H1 (cell line): ENCODE data around the gene SMIM38. TPM values are rescaled to one million over a fixed set of nuclear protein-coding genes. Genes with fewer than 3 reads are reported as not detected.

ENCODE experiments used
- CTCF ChIA-PET: fragments of 300-600 bp; sonication (Branson Sonifier 250); formaldehyde crosslinking; loops from one replicate; lab custom pipeline; 2021; ENCODE audit not compliant: partially characterized antibody; lab: Charles Lee
- POLR2A ChIA-PET: fragments of 300-600 bp; sonication (Branson Sonifier 250); formaldehyde crosslinking; loops from one replicate; lab custom pipeline; 2021; ENCODE audit warnings: inconsistent platforms; ENCODE audit not compliant: partially characterized antibody; lab: Charles Lee
- DNase-seq, 2 experiments: peaks; one replicate each; pipeline versions ENCODE4 v3.0.0 to v3.0.0-alpha.2; 2010 to 2022; ENCODE audit warnings: low spot score in 2 of 2, low read depth in 1 of 2, mixed read lengths in 1 of 2
- FAIRE-seq: peaks from 2 replicates; lab custom pipeline; 2011; peaks lifted over from hg19 to GRCh38; lab: Jason Lieb, UNC
- H2AFZ ChIP-seq: 2 replicates; pipeline ENCODE4 v1.8.1; 2012; ENCODE audit warnings: low read length, inconsistent platforms
- H2AK5ac ChIP-seq: 2 replicates; pipeline ENCODE4 v1.6.1; 2013; ENCODE audit warnings: low read depth, low read length
- H2BK120ac ChIP-seq: replicated peaks from 2 replicates; pipeline ENCODE3; 2013; ENCODE audit warnings: low read depth, low read length, inconsistent platforms
- H2BK12ac ChIP-seq: 2 replicates; pipeline ENCODE4 v1.6.1; 2013; ENCODE audit warnings: low read depth, low read length
- H2BK15ac ChIP-seq: 2 replicates; pipeline ENCODE4 v1.6.1; 2013; ENCODE audit warnings: low read length
- H2BK20ac ChIP-seq: 2 replicates; pipeline ENCODE4 v1.6.1; 2013; ENCODE audit warnings: low read length
- H2BK5ac ChIP-seq: 2 replicates; pipeline ENCODE4 v1.6.1; 2013; ENCODE audit warnings: low read depth, low read length
- H3K14ac ChIP-seq: 2 replicates; pipeline ENCODE4 v1.6.1; 2013; ENCODE audit warnings: inconsistent platforms; ENCODE audit not compliant: insufficient read length
- H3K18ac ChIP-seq: 2 replicates; pipeline ENCODE4 v1.6.1; 2013; ENCODE audit warnings: low read length; ENCODE audit errors: extremely low read depth
- H3K23ac ChIP-seq: 2 replicates; pipeline ENCODE4 v1.6.1; 2013; ENCODE audit warnings: inconsistent platforms; ENCODE audit not compliant: insufficient read length
- H3K23me2 ChIP-seq: 2 replicates; pipeline ENCODE4 v1.6.1; 2013; ENCODE audit warnings: low read depth, low read length
- H3K27ac ChIP-seq: 2 replicates; pipeline ENCODE4 v1.6.1; 2011; ENCODE audit warnings: low read depth, low read length, inconsistent platforms
- H3K27me3 ChIP-seq, 4 experiments: replicated peaks in 1 of 4; 1 replicate in 1 of 4; 2 replicates in 3 of 4; pipeline versions ENCODE4 v1.6.1 to v1.8.1; 2011 to 2013; ENCODE audit warnings: low read length in 3 of 4, mild to moderate bottlenecking in 3 of 4, inconsistent platforms in 2 of 4, mixed read lengths in 2 of 4, moderate library complexity in 1 of 4; ENCODE audit not compliant: control insufficient read depth in 3 of 4, insufficient read depth in 3 of 4; ENCODE audit errors: extremely low read depth in 1 of 4
- H3K36me3 ChIP-seq, 4 experiments: 2 replicates each; pipeline versions ENCODE4 v1.6.1 to v1.8.1; 2011 to 2013; ENCODE audit warnings: mild to moderate bottlenecking in 4 of 4, low read length in 3 of 4, moderate library complexity in 2 of 4, control low read depth in 1 of 4, inconsistent platforms in 1 of 4; ENCODE audit not compliant: insufficient read depth in 4 of 4, control insufficient read depth in 2 of 4
- H3K4ac ChIP-seq: replicated peaks from 2 replicates; pipeline ENCODE3; 2013; ENCODE audit warnings: low read length, low read depth, mixed read lengths, inconsistent platforms; ENCODE audit not compliant: insufficient read length
- H3K4me1 ChIP-seq, 4 experiments: replicated peaks in 1 of 4; 1 replicate in 1 of 4; 2 replicates in 3 of 4; pipeline versions ENCODE4 v1.6.1 to v1.8.1; 2011 to 2013; ENCODE audit warnings: low read length in 3 of 4, inconsistent platforms in 2 of 4, mixed read lengths in 1 of 4; ENCODE audit not compliant: insufficient read depth in 4 of 4, control insufficient read depth in 3 of 4
- H3K4me2 ChIP-seq, 2 experiments: 2 replicates each; pipeline versions ENCODE4 v1.6.1 to v1.8.1; 2011 to 2013; ENCODE audit warnings: low read depth in 2 of 2, low read length in 2 of 2, control low read depth in 1 of 2, inconsistent platforms in 1 of 2, mild to moderate bottlenecking in 1 of 2; ENCODE audit not compliant: insufficient read depth in 1 of 2
- H3K4me3 ChIP-seq, 4 experiments: fragments of 200-600, 300-600 bp in 1 of 4; sonication (generic), shearing (Covaris generic), sonication (Bioruptor Twin) in 1 of 4; 2 replicates each; pipeline versions ENCODE4 v1.5.1 to v1.8.1; 2011 to 2016; ENCODE audit warnings: low read length in 4 of 4, low read depth in 3 of 4, control low read depth in 2 of 4, inconsistent platforms in 2 of 4, mild to moderate bottlenecking in 2 of 4, mixed read lengths in 1 of 4, moderate library complexity in 1 of 4; ENCODE audit not compliant: insufficient read depth in 2 of 4; ENCODE audit errors: extremely low read depth in 1 of 4
- H3K56ac ChIP-seq: replicated peaks from 2 replicates; pipeline ENCODE3; 2013; ENCODE audit warnings: low read depth, mild to moderate bottlenecking, mixed read lengths, low read length, inconsistent platforms; ENCODE audit not compliant: insufficient read length
- H3K79me1 ChIP-seq: 2 replicates; pipeline ENCODE4 v1.6.1; 2013; ENCODE audit warnings: low read depth, low read length, control low read depth
- H3K79me2 ChIP-seq, 2 experiments: 2 replicates each; pipeline versions ENCODE4 v1.6.1 to v1.8.1; 2012 to 2013; ENCODE audit warnings: low read length in 2 of 2, mild to moderate bottlenecking in 2 of 2, inconsistent platforms in 1 of 2; ENCODE audit not compliant: insufficient read depth in 2 of 2, control insufficient read depth in 1 of 2
- H3K9ac ChIP-seq, 4 experiments: replicated peaks in 1 of 4; 1 replicate in 1 of 4; 2 replicates in 3 of 4; pipeline versions ENCODE4 v1.6.1 to v1.8.1; 2011 to 2013; ENCODE audit warnings: low read depth in 3 of 4, low read length in 3 of 4, control low read depth in 2 of 4, mild to moderate bottlenecking in 2 of 4, moderate library complexity in 2 of 4, inconsistent platforms in 1 of 4; ENCODE audit errors: extremely low read depth in 1 of 4
- H3K9me3 ChIP-seq, 2 experiments: 2 replicates each; pipeline versions ENCODE4 v1.6.1 to v1.8.1; 2012 to 2013; ENCODE audit warnings: mild to moderate bottlenecking in 2 of 2, moderate library complexity in 2 of 2, control low read depth in 1 of 2, inconsistent platforms in 1 of 2, low read depth in 1 of 2, low read length in 1 of 2, mixed read lengths in 1 of 2; ENCODE audit not compliant: insufficient read depth in 2 of 2
- H4K20me1 ChIP-seq, 2 experiments: replicated peaks in 1 of 2; 2 replicates each; pipeline versions ENCODE3 to v1.8.1; 2011 to 2013; ENCODE audit warnings: inconsistent platforms in 2 of 2, low read length in 2 of 2, mild to moderate bottlenecking in 1 of 2; ENCODE audit not compliant: insufficient read depth in 2 of 2, control insufficient read depth in 1 of 2
- H4K5ac ChIP-seq: 2 replicates; pipeline ENCODE4 v1.6.1; 2013; ENCODE audit warnings: low read length, low read depth, mixed read lengths, inconsistent platforms; ENCODE audit not compliant: insufficient read length
- H4K8ac ChIP-seq: 2 replicates; pipeline ENCODE4 v1.8.0; 2013; ENCODE audit warnings: mild to moderate bottlenecking, moderate library complexity, low read length, inconsistent platforms; ENCODE audit not compliant: insufficient read depth; ENCODE audit errors: extremely low read depth
- H4K91ac ChIP-seq: replicated peaks from 2 replicates; pipeline ENCODE3; 2013; ENCODE audit warnings: low read length, mixed read lengths, inconsistent platforms; ENCODE audit not compliant: insufficient read length
- EP300 ChIP-seq, 2 experiments: IDR thresholded peaks; 1 replicate in 1 of 2; 2 replicates in 1 of 2; pipeline ENCODE4 v1.6.1; 2011 to 2012; ENCODE audit warnings: low read depth in 2 of 2, low read length in 2 of 2, mild to moderate bottlenecking in 2 of 2, borderline replicate concordance in 1 of 2, inconsistent platforms in 1 of 2, moderate library complexity in 1 of 2
- GABPA ChIP-seq: IDR thresholded peaks from 2 replicates; pipeline ENCODE4 v1.6.1; 2011; ENCODE audit warnings: mild to moderate bottlenecking, low read length, moderate library complexity, borderline replicate concordance; ENCODE audit not compliant: insufficient read depth
- HDAC2 ChIP-seq, 2 experiments: fragments of 300-600 bp in 1 of 2; sonication (generic) in 1 of 2; IDR thresholded peaks; 2 replicates each; pipeline ENCODE4 v1.6.1; 2011 to 2012; ENCODE audit warnings: low read depth in 2 of 2, low read length in 2 of 2, mild to moderate bottlenecking in 2 of 2, moderate library complexity in 2 of 2, borderline replicate concordance in 1 of 2, inconsistent platforms in 1 of 2
- RNF2 ChIP-seq: fragments of 200-900, 300-1000 bp; sonication (generic); IDR thresholded peaks from 2 replicates; pipeline ENCODE4 v1.7.1; 2016; ENCODE audit warnings: borderline replicate concordance, low read depth, mild to moderate bottlenecking, antibody characterized with exemption, low read length; ENCODE audit not compliant: poor library complexity, severe bottlenecking; ENCODE audit errors: missing control alignments
- TAF7 ChIP-seq: optimal IDR thresholded peaks from 2 replicates; pipeline ENCODE3; 2011; ENCODE audit warnings: low read depth, mild to moderate bottlenecking, inconsistent platforms, low read length, moderate library complexity, borderline replicate concordance
- TBP ChIP-seq: IDR thresholded peaks from 2 replicates; pipeline ENCODE4 v1.6.1; 2011; ENCODE audit warnings: low read depth, low read length, improper control_type of control experiment
- TEAD4 ChIP-seq: IDR thresholded peaks from 2 replicates; pipeline ENCODE4 v1.6.1; 2012; ENCODE audit warnings: low read depth, low read length, inconsistent platforms, mixed read lengths
- WGBS, 2 experiments: shearing (Covaris generic) in 1 of 2; methylation state at CpG; one replicate each; pipeline versions ENCODE4 v1.1.6 to v1.1.7; 2013 to 2015; ENCODE audit warnings: low lambda C conversion rate in 2 of 2, mixed read lengths in 2 of 2, inconsistent platforms in 1 of 2, low coverage in 1 of 2, missing lambda C conversion rate in 1 of 2; ENCODE audit not compliant: insufficient replicate concordance in 2 of 2, insufficient coverage in 1 of 2, insufficient read length in 1 of 2; ENCODE audit errors: extremely low coverage in 1 of 2, missing lambda C conversion rate in 1 of 2; 5-methylcytosine and 5-hydroxymethylcytosine counted together
- polyA plus RNA-seq, 7 experiments: library from polyadenylated mRNA; depleted of rRNA in 3 of 7; stranded (reverse) in 5 of 7; unstranded in 2 of 7; fragments of >200 nt in 5 of 7; fragments of 200-250 nt in 2 of 7; gene quantifications; 1 replicate in 5 of 7; 2 replicates in 1 of 7; 4 replicates in 1 of 7; pipeline versions ENCODE4 v1.2.1 to v1.2.3, GENCODE V29; 2011 to 2013; ENCODE audit warnings: missing spikeins in 2 of 7, mixed read lengths in 2 of 7
- total RNA-seq: library from RNA; stranded (reverse); fragmentation: NEBNext Ultra II Directional; extraction: Animal tissue kit (Norgen Biotek cat#: 25700); gene quantifications from 2 replicates; pipeline ENCODE4 v1.2.1, GENCODE V29; 2021

The SMIM38 gene
- total and polyA plus RNA-seq, 2 of the 8 experiments (the other 6 are each of a cell fraction or from before 2014, with no cell fraction given): 0.17 to 0.20 TPM

DNA sequence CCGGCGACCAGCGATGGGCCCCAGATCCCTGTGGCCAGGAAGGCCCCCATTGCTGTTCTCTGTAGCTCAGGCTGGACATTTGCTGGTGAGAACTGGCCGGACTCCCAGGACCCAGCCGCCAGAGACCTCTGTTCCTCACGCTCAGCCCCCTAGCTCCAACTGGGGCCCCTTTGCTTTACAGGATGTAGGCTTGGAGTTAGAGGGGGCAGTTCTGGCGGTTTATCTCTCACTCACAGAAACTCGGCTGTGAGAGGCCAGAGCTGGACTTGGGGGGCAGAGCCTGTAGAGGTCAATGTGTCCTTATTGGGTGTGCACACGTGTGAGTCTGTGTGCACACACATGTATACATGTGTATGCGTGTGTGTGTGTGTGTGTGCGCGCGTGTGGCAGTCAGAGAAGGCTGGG is 502 bp downstream of the SMIM38 start:
- Histone ChIP-seq H4K91ac (no peak overlapping the region), H3K36me3 (no peaks in the 10 kb centered on the region), H2BK15ac (no peak overlapping the region; the same call in 1 of the 2 replicates), H3K79me2 (no peaks in the 10 kb centered on the region), H2BK12ac (no peak overlapping the region), H3K4ac (no peak overlapping the region), H3K9me3 (no peaks in the 10 kb centered on the region), H2AK5ac (no peak overlapping the region), H4K8ac (no peak overlapping the region; the same call in 1 of the 2 replicates), H3K56ac (no peak overlapping the region), H3K18ac (no peak overlapping the region), H2BK20ac (no peak overlapping the region), H2AFZ (no peak overlapping the region), H3K4me2 (no peak overlapping the region), H3K79me1 (no peaks in the 10 kb centered on the region), H2BK120ac (no peak overlapping the region), H3K4me3 (no peak overlapping the region), H4K5ac (no peak overlapping the region), H2BK5ac (no peak overlapping the region), H3K27ac (no peak overlapping the region), H4K20me1 (no peaks in the 10 kb centered on the region), H3K23me2 (no peaks in the 10 kb centered on the region), H3K4me1 (peaks cover 0 to 10% (median 5%) of the 10 kb centered on the region in 4 experiments), H3K9ac (no peak overlapping the region), H3K27me3 (no peaks in the 10 kb centered on the region), H3K23ac (no peak overlapping the region), H3K14ac (no peak overlapping the region)
- POLR2A ChIA-PET: no interaction called here
- no peak for TF ChIP-seq GABPA
- TF ChIP-seq TEAD4: no peak
- TF ChIP-seq RNF2: no peak
- no peak for TF ChIP-seq HDAC2 (IDR thresholded peaks at IDR 0.05; ENCODE audit: borderline replicate concordance in 1 of 2, low read depth in 2 of 2, low read length in 2 of 2)
- no peak for TF ChIP-seq TAF7
- TF ChIP-seq EP300 (IDR thresholded peaks at IDR 0.05; ENCODE audit: borderline replicate concordance in 1 of 2, low read depth in 2 of 2, low read length in 2 of 2): no peak
- TF ChIP-seq TBP: no peak
- FAIRE-seq (no peak), DNase-seq (no peak)
- 89% methylated on average over 13 of the region's 13 CpGs; no CpG with 5 or more reads in 1 of the 2 experiments for WGBS, 2 experiments
- CTCF ChIA-PET: interaction anchor here (0.6 to 4.4 kb wide), 9 partner anchors 18 to 585 kb away, joined by 3 to 25 read pairs (median 4); no protein-coding TSS in a partner anchor
